Vagina (tissue), 2 donors: ENCODE data around the gene ABCG1. TPM values are rescaled to one million over a fixed set of nuclear protein-coding genes. Genes with fewer than 3 reads are reported as not detected.
A peak's percentile ranks its signal among the peaks of the same experiment; 100 is the strongest.

ENCODE experiments used
- DNase-seq, 2 donors: peaks; one replicate each; pipeline ENCODE4 v3.0.0-alpha.2; 2017; ENCODE audit errors: extremely low spot score in 2 of 2
- H3K27ac ChIP-seq: fragments of 200-600 bp; sonication (generic); one replicate; pipeline ENCODE4 v1.5.1; 2019
- H3K27me3 ChIP-seq: fragments of 200-600 bp; sonication (generic); one replicate; pipeline ENCODE4 v1.5.1; 2019
- H3K36me3 ChIP-seq, 2 donors: fragments of 200-600 bp; sonication (generic); one replicate each; pipeline ENCODE4 v1.5.1; 2017 to 2019
- H3K4me1 ChIP-seq: fragments of 200-600 bp; sonication (generic); one replicate; pipeline ENCODE4 v1.5.1; 2019
- H3K4me3 ChIP-seq, 2 donors: fragments of 200-600 bp; sonication (generic); 1 replicate in 1 of 2; 2 replicates in 1 of 2; pipeline ENCODE4 v1.5.1; 2016 to 2019
- H3K9me3 ChIP-seq: fragments of 200-600 bp; sonication (generic); one replicate; pipeline ENCODE4 v1.5.1; 2019
- POLR2A ChIP-seq, 2 donors: fragments of 450-650 bp; IDR thresholded peaks; one replicate each; pipeline ENCODE4 v1.6.1; 2017; ENCODE audit warnings: antibody characterized with exemption in 2 of 2, mild to moderate bottlenecking in 2 of 2, moderate library complexity in 2 of 2
- POLR2AphosphoS5 ChIP-seq, 2 donors: sonication (generic); formaldehyde crosslinking; IDR thresholded peaks; one replicate each; pipeline ENCODE4 v1.9.0; 2017; ENCODE audit warnings: antibody characterized with exemption in 2 of 2, mild to moderate bottlenecking in 2 of 2, low read depth in 1 of 2; ENCODE audit not compliant: insufficient read depth in 1 of 2
- intact Hi-C: fragments of 100-400 bp; cut with DNase I; formaldehyde crosslinking; loops from one replicate; pipeline ENCODE4 v1.15.1; 2023
- total RNA-seq: library from RNA; depleted of rRNA; stranded (reverse); fragments of >200 nt; gene quantifications from one replicate; pipeline ENCODE4 v1.2.3, GENCODE V29; 2016
- TF ChIP-seq, protein P1 (sequence below), 3 experiments: fragments of 450-650 bp in 2 of 3; fragments of 200-600 bp in 1 of 3; sonication (generic) in 1 of 3; IDR thresholded peaks; one replicate each; pipeline ENCODE4 v1.5.1; 2017 to 2019; ENCODE audit warnings: antibody characterized with exemption in 3 of 3, mild to moderate bottlenecking in 2 of 3, moderate library complexity in 2 of 3

Gene ABCG1
- total RNA-seq, 1 donor from 2014 or later = 18.7 TPM

DNA sequence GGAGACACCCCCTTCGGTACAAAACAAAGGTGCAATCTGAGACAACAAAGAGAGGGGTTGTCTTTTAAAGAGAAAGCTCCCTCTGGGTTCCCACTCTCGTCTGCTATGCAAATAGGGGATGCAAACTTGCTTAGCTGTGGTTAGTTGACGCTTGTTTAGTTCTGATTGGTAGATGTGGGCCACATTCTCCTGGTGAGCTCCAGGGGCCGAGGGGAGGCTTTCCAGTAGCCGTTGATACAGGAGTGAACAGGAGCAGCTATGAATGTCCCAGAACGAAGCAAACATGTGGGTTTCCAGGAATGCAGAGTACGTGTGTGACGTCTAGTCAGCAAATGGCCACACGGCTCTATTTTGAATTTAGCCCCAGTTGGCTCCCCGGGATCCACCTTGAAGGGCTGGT is 117.1 kb downstream of the ABCG1 start:
- H3K27ac ChIP-seq = no peak overlapping the region
- TF ChIP-seq POLR2A (IDR thresholded peaks at IDR 0.05) (no peak), POLR2AphosphoS5 (IDR thresholded peaks at IDR 0.05; ENCODE audit: insufficient read depth in 1 of 2, low read depth in 1 of 2) (no peak)
- TF ChIP-seq, protein P1, sequence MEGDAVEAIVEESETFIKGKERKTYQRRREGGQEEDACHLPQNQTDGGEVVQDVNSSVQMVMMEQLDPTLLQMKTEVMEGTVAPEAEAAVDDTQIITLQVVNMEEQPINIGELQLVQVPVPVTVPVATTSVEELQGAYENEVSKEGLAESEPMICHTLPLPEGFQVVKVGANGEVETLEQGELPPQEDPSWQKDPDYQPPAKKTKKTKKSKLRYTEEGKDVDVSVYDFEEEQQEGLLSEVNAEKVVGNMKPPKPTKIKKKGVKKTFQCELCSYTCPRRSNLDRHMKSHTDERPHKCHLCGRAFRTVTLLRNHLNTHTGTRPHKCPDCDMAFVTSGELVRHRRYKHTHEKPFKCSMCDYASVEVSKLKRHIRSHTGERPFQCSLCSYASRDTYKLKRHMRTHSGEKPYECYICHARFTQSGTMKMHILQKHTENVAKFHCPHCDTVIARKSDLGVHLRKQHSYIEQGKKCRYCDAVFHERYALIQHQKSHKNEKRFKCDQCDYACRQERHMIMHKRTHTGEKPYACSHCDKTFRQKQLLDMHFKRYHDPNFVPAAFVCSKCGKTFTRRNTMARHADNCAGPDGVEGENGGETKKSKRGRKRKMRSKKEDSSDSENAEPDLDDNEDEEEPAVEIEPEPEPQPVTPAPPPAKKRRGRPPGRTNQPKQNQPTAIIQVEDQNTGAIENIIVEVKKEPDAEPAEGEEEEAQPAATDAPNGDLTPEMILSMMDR (IDR thresholded peaks at IDR 0.05) = no peak
- H3K36me3 ChIP-seq = no peaks in the 10 kb centered on the region
- H3K4me1 ChIP-seq = peaks cover 9% of the 10 kb centered on the region
- H3K27me3 ChIP-seq = no peaks in the 10 kb centered on the region
- DNase-seq = peak in 1 of 2 donors; percentile 72
- no peaks in the 10 kb centered on the region for H3K9me3 ChIP-seq
- intact Hi-C loops = no loop called here
- no peak overlapping the region for H3K4me3 ChIP-seq

GRCh38 chr21:42337276-42337675 is 118.3 kb downstream of the ABCG1 start:
- TF ChIP-seq, protein P1 (IDR thresholded peaks at IDR 0.05) = no peak
- TF ChIP-seq POLR2A (IDR thresholded peaks at IDR 0.05) (no peak), POLR2AphosphoS5 (IDR thresholded peaks at IDR 0.05; ENCODE audit: insufficient read depth in 1 of 2, low read depth in 1 of 2) (no peak)
- Histone ChIP-seq H3K27me3 (no peaks in the 10 kb centered on the region), H3K9me3 (no peaks in the 10 kb centered on the region), H3K27ac (no peak overlapping the region), H3K36me3 (no peaks in the 10 kb centered on the region), H3K4me3 (no peak overlapping the region), H3K4me1 (peaks cover 9% of the 10 kb centered on the region)
- intact Hi-C loops = no loop called here
- no peak for DNase-seq

GRCh38 chr21:42337830-42338728 is 119.1 kb downstream of the ABCG1 start:
- H3K4me1 ChIP-seq = peaks cover 9% of the 10 kb centered on the region
- DNase-seq = peak in 1 of 2 donors; percentile 67
- TF ChIP-seq, protein P1 (IDR thresholded peaks at IDR 0.05) = peak in 2 of 3 experiments; percentile 45 to 51
- TF ChIP-seq POLR2A (IDR thresholded peaks at IDR 0.05) (no peak), POLR2AphosphoS5 (IDR thresholded peaks at IDR 0.05; ENCODE audit: insufficient read depth in 1 of 2, low read depth in 1 of 2) (peak in 1 of 2 donors; percentile 49)
- no peak overlapping the region for H3K27ac ChIP-seq
- intact Hi-C loops = no loop called here
- no peaks in the 10 kb centered on the region for H3K9me3 ChIP-seq
- no peaks in the 10 kb centered on the region for H3K27me3 ChIP-seq
- no peak overlapping the region for H3K4me3 ChIP-seq
- no peaks in the 10 kb centered on the region for H3K36me3 ChIP-seq

DNA sequence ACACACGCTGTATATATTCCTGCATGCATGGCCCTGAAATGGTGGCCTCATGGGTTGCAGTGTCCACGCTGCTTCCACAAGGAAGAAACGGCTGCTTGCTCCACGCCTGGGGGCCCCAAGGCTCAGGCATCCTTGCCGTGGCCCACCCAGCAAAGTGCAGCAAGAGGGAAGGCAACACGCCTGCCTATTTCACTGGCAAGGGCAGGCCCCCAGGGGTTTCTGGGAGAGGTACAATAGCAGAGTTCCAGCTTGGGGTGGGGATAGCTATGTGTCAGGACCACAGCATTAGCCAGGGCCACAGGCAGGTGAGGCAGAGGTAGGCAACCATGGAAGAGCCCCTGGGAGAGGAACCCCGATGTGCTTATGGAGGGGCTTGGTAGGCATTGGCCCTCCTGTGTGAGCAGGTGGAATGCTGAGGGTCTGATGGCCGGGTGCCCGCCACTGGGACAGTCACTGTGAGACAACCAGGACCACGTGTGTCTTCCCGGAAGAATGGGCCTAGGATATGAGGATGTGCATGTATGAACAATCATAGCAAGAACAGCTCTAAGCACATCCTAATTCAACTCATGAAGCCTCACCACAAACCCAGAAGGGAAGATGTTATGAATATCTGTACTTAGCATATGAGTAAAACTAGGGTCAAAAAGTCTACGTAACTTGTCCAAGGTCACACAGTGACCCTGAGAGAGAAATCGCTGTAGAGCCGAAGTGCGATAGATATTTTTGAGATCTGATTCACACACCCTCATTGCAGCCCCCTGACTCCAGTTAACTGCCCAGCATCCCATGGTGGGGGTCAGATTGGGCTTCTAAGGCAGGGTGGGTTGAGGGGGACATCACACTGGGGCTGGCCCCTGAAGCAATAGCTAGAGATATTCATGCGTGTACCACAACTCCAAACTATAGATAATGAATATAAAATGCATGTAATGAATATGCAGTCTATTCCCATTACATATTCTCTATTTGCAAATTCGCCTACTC is 120.1 kb downstream of the ABCG1 start:
- TF ChIP-seq POLR2AphosphoS5 (IDR thresholded peaks at IDR 0.05; ENCODE audit: insufficient read depth in 1 of 2, low read depth in 1 of 2) (no peak), POLR2A (IDR thresholded peaks at IDR 0.05) (no peak)
- TF ChIP-seq, protein P1 (IDR thresholded peaks at IDR 0.05) = no peak
- intact Hi-C loops = no loop called here

More for the DNA sequence above, 120.1 kb downstream of the ABCG1 start:
- Histone ChIP-seq H3K27ac (no peak overlapping the region), H3K27me3 (no peaks in the 10 kb centered on the region), H3K36me3 (no peaks in the 10 kb centered on the region), H3K9me3 (no peaks in the 10 kb centered on the region), H3K4me3 (no peak overlapping the region), H3K4me1 (peaks cover 9% of the 10 kb centered on the region)
- DNase-seq = peak in 1 of 2 donors; percentile 81
